HG03469 (cell line): ENCODE results near the gene TM2D3.

ENCODE experiments used
- ATAC-seq: cut with Tn5 transposase; IDR thresholded peaks from one replicate; pipeline ENCODE4 v1.9.1; 2021; ENCODE audit warnings: mild to moderate bottlenecking, moderate library complexity, moderate number of reproducible peaks; ENCODE audit not compliant: unreplicated experiment

The TM2D3 gene, protein sequence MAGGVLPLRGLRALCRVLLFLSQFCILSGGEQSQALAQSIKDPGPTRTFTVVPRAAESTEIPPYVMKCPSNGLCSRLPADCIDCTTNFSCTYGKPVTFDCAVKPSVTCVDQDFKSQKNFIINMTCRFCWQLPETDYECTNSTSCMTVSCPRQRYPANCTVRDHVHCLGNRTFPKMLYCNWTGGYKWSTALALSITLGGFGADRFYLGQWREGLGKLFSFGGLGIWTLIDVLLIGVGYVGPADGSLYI

DNA sequence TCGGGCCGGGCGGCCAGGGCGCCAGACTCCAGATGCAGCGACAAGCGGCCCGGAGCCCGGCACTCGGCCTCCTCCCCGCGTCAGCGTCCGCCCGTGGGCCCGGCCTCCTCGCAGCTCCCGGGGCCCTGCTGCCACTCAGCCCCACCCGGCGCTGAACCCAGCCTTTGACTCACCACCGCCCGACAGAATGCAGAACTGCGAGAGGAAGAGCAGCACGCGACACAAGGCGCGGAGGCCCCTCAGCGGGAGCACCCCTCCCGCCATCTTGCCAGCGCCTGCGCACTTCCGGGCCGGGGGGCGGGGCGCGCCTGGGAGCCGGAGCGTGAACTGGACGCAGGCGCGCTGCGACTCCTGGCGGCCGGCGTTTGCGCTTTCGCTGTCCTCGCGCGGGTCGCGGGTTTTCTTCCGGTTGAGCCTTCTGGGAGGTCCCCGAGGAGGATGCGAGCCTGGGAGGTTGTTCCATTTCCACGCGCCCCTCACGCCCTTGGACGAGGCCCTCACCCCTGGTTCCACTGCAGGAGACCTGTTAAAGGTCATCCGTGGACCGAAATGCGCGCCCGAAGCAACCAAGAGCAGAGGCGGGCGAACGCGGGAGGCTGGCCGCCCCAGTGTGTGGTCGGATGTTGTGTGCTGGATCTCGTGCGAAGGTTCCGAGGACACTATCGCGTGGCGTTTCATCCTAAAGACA is at the start of gene TM2D3:
TM2D3 (minus strand) TSS at position 284 of the 688 bp plus-strand sequence; CDS start at position 264, 20 bp downstream.
- ATAC-seq, result peak; percentile 77

DNA sequence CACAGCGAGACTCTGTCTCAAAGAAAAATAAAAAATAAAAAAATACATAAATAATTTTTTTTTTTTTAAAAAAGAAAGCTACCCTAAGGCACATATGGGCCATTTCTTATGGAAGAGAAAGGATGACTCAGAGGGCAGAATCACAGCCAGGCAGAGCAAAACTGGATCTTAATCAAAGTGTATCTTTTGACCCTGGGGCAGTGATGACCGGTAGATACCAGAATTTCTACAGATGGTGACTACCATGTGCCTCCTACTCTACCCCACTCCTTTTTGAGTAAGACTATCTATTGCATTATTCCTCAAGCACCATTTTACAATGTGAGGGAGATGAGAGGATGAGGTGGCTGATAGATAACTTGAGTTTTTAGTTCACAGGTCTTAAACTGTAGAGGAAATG is 46.1 kb upstream of the TM2D3 start:
- no peak for ATAC-seq

DNA sequence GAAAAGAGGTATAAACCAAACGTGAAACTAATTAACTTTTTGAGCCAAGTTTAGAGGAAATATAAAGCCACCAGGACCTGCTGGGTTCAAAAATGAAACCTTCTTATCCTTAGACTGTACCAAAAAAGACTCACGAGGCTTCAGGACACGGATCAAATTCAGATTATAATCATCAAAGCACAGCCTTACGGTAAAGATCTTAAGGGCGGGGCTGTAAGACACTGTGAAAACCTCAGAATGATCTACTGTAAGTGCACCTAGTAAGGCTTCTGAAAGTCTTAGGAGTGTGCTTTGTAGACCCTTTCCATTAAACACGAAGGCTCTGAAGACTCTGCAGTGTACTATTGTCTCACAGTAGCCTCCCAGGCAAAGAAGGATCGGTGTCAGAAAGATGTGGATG is 45.3 kb upstream of the TM2D3 start:
- ATAC-seq, result no peak

DNA sequence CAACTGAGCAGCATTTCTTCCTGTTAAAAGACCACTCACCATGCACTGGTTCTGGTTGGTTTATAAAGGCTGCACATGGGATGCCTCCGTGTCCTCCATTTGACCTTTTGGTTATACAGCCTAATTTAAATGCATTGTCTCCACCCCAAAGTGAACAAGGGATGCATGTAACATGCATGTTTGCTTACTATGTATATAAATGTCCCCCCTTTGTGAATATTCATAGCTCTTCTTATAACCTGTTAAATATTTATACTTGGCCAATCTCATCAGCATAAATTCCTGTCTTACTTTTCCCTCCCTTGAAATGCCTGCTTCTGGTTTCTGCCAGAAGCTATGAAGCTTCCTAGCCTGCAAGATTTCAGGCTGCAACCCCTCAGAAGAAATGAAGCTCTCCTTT is 44.6 kb upstream of the TM2D3 start:
- ATAC-seq, result no peak

DNA sequence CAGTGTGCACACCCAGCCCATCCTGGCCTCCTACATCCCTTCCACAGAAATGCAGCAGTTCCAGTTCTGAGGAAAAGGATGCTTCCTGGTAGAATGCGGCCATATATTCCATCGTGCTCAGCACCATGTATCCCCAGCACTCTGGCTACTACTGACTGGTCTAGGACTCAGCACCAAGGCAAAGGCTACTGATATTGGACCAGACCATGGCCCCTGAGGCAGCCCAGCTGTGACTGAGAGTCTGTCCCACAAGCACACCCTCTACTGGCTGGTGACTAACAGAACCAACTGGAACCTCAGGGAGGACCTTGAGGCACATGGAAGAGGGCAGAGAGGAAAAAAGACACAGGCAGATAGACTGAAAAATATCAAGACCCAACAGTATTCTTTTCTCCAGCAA is 42.1 kb upstream of the TM2D3 start:
- ATAC-seq, result no peak

DNA sequence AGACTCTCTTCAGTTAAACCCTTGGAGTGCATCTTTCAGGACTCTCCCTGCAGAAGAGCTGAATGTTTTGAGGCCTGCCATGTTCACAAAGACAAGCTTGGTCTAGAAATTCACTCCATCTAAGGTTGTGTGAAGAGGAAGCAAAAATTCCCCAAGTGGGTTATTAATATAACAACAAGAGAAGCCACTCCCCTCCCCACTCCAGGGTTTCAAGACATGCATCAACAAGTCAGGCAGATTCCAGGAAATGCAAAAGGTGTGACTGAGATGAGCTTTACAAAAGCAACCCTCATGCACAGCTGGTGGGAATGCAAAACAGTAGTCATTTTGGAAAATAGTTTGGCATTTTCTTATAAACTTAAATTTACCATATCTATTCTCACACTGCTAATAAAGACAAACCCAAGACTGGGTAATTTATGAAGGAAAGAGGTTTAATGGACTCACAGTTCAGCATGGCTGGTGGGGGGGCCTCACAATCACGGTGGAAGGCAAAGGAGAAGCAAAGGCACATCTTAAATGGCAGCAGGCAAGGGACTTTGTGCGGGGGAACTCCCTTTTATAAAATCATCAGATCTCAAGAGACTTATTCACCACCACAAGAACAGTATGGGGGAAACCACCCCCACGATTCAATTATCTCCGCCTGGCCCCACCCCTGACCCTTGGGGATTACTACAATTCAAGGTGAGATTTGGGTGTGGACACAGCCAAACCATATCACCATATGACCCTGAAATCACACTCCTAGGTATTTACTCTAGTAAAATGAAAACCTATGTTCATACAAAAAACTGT is 40.8 kb upstream of the TM2D3 start:
- no peak for ATAC-seq

DNA sequence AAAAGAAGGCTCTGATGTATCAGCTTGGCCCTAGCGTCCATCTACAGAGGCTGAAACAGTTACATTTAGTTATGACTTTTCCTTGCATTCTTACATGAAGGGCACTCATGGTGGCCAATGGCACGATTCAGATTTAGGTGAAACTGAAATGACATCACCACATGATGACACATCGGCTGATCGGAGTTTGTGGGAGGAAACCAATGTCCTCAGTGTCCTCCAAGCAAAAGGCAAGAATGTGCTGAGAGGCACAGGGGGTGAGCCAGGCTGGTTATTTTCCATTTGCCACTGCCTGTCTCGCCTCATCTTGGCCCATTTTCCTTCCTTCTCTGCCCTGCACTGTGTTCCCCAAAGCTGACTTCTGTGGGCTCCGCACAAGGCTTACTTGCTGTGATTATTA is 37.7 kb upstream of the TM2D3 start:
- no peak for ATAC-seq

DNA sequence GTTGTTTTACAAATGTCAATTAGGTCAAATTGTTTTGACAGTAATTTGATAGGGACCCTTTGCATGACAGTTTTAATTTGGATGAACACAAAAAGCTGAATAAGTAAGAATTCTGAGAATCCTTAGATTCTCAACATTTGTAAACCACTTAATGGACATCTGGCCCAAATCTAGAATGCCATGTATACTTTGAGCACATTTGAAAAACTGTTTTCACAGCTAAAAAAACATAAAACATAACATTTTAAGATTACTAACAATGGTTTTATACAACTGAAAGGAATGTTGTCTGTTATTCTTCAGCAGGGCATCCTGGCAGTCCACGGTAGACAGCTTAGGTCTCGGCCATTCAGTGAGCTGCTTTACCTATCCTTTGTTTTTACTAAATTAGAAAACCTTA is 34.5 kb upstream of the TM2D3 start:
- no peak for ATAC-seq

DNA sequence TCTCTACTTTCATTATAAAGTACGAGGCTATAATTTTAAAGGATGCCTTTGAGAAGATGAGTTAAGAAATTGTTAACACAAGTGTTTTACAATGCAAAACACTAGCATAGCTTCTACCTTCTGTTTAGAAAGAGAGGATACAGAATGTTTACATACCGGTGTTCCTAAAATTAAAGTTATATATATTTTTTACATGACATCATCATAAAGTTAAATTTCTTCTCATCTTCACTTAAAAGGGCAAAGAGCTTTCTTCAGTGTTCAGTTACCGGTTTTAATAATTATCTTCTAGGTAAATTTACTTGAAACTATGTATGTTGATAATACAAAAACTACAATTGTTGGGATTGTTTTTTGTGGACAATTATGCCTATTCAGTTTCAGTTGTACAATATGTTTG is 32.7 kb upstream of the TM2D3 start:
- no peak for ATAC-seq

DNA sequence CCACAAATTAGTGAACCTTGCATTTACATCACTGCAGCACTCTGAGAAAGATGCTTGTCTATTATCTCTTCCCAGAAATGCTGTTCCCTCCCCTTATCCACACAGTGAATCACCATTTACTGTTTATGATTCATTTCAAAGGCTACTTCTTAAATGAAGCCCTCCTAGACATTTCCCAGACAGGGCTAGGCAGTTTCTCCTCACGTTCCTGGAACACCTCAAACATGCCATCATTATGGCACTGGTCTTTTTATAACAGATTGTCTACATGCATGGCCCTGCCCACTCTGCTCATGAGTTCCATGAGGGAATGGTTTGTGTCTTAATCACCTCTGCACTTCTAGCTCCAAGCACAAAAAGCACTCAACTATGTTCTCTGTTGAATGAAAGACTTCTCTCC is 32.2 kb upstream of the TM2D3 start:
- no peak for ATAC-seq

DNA sequence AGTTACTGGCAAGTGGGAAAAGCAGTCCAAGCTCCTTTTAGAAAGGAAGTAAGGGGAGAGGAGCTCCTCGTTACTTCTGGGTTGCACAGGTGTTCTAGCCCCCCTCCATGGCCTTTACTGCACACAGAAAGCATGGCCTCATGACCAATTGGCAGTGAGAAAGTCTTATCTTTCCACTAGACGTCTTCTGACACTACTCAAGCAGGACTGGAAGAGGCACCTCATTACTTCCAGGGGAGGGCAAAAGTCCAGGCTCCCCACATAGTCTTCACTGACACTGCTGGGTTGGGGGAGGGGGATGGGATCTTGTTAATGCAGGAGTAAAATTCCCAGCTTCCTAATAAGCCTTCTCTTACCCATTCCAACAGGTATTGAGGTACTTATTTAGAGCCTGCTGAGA is 27.6 kb upstream of the TM2D3 start:
- ATAC-seq, result no peak

DNA sequence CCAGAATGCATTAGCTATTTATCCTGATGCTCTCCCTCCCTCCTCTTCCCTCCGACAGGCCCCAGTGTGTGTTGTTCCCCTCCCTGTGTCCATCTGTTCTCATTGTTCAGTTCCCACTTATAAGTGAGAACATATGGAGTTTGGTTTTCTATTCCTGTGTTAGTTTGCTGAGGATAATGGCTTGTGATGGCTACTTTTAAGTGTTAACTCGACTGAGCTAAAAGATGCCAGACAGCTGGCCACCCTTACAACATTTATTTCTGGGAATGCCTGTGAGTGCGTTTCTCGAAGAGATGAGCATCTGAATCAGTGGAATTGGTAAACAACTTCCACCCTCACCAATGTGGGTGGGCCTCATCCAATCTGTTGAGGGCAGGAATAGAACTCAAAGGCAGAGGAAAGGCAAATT is 24.7 kb upstream of the TM2D3 start:
- no peak for ATAC-seq

DNA sequence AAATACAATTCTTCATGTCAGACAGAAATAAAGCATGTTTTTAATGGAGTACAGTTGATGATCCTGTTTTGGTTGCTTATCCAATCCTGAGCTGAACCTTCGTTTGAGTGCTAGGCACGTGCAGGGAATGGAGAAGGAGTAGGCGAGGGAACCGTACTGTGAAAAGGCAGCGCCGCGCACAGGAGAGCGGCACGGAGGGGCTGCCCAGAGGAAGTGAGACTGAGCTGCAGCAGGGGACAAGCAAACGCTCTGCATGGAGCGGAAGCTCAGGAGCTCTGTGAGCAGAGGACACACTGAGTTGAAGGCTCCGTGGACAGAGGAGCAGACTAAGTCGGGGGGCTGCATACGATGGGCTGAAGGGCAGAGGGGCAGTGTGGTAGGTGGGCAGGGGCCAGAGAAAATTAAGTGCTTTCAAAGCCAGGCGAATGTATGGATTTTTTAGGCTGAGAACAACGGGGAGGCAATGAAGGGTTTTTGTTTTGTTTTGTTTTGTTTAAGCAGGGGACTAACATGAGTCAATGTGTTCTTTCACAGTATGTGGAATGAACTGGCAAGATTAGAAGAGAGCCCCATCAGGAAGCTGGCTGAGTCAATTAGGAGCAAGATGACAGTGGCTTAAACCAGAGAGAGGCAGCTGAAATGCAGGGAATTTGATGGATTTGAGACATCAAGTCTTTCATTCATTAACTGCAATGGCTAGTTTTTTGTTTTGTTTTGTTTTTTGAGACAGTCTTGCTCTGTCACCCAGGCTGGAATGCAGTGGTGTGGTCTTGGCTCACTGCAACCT is 23.8 kb upstream of the TM2D3 start:
- ATAC-seq, result peak; percentile 82

DNA sequence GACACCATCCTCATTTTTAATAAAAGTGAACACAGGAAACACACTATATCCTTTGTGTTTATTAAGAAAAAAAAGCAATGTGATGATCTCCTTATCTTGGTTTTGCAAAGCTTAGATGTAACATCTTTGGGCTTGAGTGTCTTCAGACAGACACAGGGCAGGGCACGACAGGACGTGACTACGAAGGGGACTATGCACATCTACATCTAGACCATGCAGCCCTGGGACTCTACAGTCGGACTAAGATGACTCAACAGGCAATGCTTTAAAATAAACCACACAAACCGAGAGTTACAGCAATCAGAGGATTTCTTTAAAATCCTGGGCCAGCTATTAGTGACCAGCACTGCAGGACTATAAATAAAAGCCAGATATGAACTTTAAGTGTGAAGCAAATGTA is 22.8 kb upstream of the TM2D3 start:
- no peak for ATAC-seq

DNA sequence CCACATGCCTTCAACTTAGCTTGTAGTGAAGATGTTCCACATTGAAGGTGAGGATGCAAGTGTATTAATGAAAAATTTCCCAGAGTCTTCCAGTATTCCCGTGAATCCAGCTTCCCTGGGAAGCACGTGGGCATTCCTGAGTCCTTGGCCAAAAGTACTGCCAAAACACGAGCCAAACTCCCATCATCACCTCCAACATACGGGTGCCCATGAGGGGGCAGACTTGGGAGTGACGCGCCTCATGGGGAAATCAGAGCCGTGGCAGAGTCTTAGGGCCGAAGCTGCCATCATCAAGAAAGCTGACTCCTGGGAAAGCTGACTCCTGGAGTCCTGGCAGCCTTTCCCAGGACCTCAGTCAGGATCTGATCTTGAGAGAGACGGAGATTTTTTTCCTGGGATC is 20.1 kb upstream of the TM2D3 start:
- ATAC-seq, result no peak

DNA sequence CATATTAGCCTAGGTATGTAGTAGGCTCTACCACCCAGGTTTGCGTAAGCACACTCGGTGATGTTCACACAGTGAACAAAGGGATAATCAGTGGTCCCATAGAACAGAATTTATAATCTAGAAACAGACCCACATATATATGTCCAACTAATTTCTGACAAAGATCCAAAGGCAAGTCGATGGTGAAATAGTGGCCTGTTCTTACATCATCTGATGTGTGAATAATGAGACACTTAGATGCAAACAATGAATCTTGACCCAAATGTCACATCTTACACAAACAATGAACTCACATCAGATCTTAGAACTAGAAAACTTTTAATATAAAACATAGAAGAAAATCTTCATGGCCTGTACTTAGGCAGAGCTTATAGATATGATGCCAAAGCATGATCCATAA is 17.6 kb upstream of the TM2D3 start:
- ATAC-seq, result no peak

DNA sequence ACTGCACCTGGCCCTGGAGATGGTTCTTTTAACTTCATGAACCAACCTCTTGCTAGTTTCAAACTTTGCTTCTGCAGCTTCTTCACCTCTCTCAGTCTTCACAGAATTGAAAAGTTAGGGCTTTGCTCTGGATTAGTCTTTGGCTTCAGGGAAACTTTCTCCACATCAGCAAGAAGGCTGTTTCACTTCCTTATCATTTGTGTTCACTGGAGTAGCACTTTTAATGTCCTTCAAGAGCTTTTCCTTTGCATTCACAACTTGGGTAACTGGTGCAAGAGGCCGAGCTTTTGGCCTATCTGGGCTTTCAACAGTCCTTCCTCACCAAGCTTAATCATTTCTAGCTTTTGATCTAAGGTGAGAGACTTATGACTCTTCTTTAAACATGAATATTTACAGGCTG is 15.7 kb upstream of the TM2D3 start:
- ATAC-seq, result no peak

DNA sequence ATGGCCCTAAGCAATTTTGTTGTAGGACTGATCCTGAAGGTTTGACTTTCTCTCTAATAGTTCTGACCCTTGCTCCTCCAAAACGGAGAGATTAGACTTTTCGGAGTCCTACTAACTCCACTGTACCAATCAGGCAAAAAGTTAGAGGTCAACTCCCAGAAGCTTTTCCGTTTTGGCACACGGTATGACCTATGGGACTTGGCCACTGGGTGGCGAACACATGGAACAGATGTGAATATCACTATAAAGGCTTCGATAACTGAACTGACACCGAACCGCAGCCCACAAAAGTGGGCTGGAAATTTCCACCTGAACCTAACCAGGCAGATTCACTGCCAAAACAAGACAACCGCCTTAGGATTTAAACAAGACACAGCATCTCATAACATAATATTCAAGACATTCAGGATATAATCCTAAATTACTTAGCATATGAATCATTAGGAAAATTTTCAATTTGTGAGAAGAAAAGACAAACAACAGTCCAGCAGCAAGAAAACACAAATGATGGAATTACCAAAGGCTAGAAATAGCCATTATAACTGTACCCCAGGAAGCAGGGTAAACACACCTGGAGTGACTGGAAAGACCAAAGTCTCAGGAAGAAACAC is 12.2 kb upstream of the TM2D3 start:
- no peak for ATAC-seq

DNA sequence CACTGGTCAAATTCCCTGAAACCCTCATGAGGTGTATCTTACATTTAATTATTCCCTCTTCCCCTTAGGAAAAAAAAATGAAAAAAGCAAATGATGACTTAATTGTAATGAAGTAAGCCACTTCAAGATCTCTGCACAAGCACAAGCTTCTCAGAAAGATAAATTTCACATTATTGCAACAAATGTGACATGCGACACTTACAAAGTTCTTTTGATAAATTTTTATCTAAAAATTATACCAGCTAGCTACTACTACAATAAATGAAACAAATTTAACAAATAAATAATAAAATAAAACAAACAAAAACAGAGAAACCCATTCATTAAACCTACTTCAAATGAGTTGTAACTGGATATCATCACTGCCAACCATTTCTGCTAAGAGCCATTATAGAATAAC is 10.0 kb upstream of the TM2D3 start:
- ATAC-seq, result no peak

DNA sequence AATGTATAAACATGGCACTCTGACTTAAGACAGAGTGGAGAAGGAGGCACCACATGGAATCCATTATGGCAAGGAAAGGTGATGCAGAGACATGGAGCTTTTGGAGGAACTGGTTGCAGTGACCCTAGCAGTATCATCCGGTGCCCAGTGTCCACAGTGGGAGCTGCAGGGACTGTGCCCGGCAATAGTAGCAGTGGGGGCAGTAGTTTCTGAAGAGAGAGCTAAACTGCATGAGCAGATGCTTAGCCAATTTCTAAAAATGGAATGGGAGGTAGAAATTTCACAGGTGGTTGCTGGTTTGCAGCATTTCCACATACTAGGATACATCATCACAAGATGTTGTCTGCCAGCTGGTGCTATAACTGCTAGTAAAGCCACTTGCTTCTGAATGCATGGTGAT is 7.8 kb upstream of the TM2D3 start:
- ATAC-seq, result no peak
